ENCODE measurements around the gene KLF11.

Gene KLF11

GRCh38 chr2:10076511-10076910 lies 33.2 kb downstream of the KLF11 start:
- Histone ChIP-seq H3K9me3 (ENCODE audit: control insufficient read depth, insufficient read depth, low read length) (no peaks in the 10 kb centered on the region), H3K36me3 (ENCODE audit: control insufficient read depth, insufficient read depth, low read length) (no peaks in the 10 kb centered on the region), H3K4me1 (ENCODE audit: control insufficient read depth, insufficient read depth, low read length) (peaks cover 2% of the 10 kb centered on the region; the same call in 1 of the 2 replicates), H3K27ac (ENCODE audit: low read length) (no peak overlapping the region), H3K27me3 (ENCODE audit: control insufficient read depth, insufficient read depth, low read length) (peaks cover 13% of the 10 kb centered on the region; the same call in 1 of the 2 replicates), H3K4me3 (ENCODE audit: low read length) (no peak overlapping the region)
- WGBS (ENCODE audit: insufficient coverage, insufficient read length) = no CpG with 5 or more reads among the region's 13 CpGs
- DNase-seq (ENCODE audit: low read depth, low spot score) = no peak

- no CpG with 5 or more reads among the region's 5 CpGs for WGBS (ENCODE audit: insufficient coverage, insufficient read length)
Observed at GRCh38 chr2:10076988-10077527, 33.7 kb downstream of the KLF11 start.

GRCh38 chr2:10078001-10078400 lies 34.7 kb downstream of the KLF11 start:
- peaks cover 13% of the 10 kb centered on the region; the same call in 1 of the 2 replicates for H3K27me3 ChIP-seq (ENCODE audit: control insufficient read depth, insufficient read depth, low read length)
- WGBS (ENCODE audit: insufficient coverage, insufficient read length) = no CpG with 5 or more reads among the region's 7 CpGs

More at GRCh38 chr2:10076988-10077527, 33.7 kb downstream of the KLF11 start:
- H3K27ac ChIP-seq (ENCODE audit: low read length) = no peak overlapping the region
- H3K27me3 ChIP-seq (ENCODE audit: control insufficient read depth, insufficient read depth, low read length) = peaks cover 13% of the 10 kb centered on the region; the same call in 1 of the 2 replicates
- H3K4me3 ChIP-seq (ENCODE audit: low read length) = no peak overlapping the region
- no peaks in the 10 kb centered on the region for H3K36me3 ChIP-seq (ENCODE audit: control insufficient read depth, insufficient read depth, low read length)
- H3K9me3 ChIP-seq (ENCODE audit: control insufficient read depth, insufficient read depth, low read length) = no peaks in the 10 kb centered on the region
- peaks cover 2% of the 10 kb centered on the region; the same call in 1 of the 2 replicates for H3K4me1 ChIP-seq (ENCODE audit: control insufficient read depth, insufficient read depth, low read length)
- DNase-seq (ENCODE audit: low read depth, low spot score) = no peak

GRCh38 chr2:10078704-10079265 lies 35.4 kb downstream of the KLF11 start:
- Histone ChIP-seq H3K9me3 (ENCODE audit: control insufficient read depth, insufficient read depth, low read length) (no peaks in the 10 kb centered on the region), H3K4me1 (ENCODE audit: control insufficient read depth, insufficient read depth, low read length) (peaks cover 2% of the 10 kb centered on the region; the same call in 1 of the 2 replicates), H3K4me3 (ENCODE audit: low read length) (peak overlapping the region; percentile 80; the same call in 1 of the 2 replicates), H3K27me3 (ENCODE audit: control insufficient read depth, insufficient read depth, low read length) (peaks cover 13% of the 10 kb centered on the region; the same call in 1 of the 2 replicates), H3K27ac (ENCODE audit: low read length) (no peak overlapping the region), H3K36me3 (ENCODE audit: control insufficient read depth, insufficient read depth, low read length) (no peaks in the 10 kb centered on the region)
- DNase-seq (ENCODE audit: low read depth, low spot score) = no peak
- no CpG with 5 or more reads among the region's 12 CpGs for WGBS (ENCODE audit: insufficient coverage, insufficient read length)

More at GRCh38 chr2:10078001-10078400, 34.7 kb downstream of the KLF11 start:
- Histone ChIP-seq H3K9me3 (ENCODE audit: control insufficient read depth, insufficient read depth, low read length) (no peaks in the 10 kb centered on the region), H3K36me3 (ENCODE audit: control insufficient read depth, insufficient read depth, low read length) (no peaks in the 10 kb centered on the region), H3K4me1 (ENCODE audit: control insufficient read depth, insufficient read depth, low read length) (peaks cover 2% of the 10 kb centered on the region; the same call in 1 of the 2 replicates), H3K4me3 (ENCODE audit: low read length) (no peak overlapping the region), H3K27ac (ENCODE audit: low read length) (no peak overlapping the region)
- DNase-seq (ENCODE audit: low read depth, low spot score) = no peak

- Histone ChIP-seq H3K4me1 (ENCODE audit: control insufficient read depth, insufficient read depth, low read length) (peaks cover 2% of the 10 kb centered on the region; the same call in 1 of the 2 replicates), H3K27me3 (ENCODE audit: control insufficient read depth, insufficient read depth, low read length) (peaks cover 13% of the 10 kb centered on the region; the same call in 1 of the 2 replicates), H3K36me3 (ENCODE audit: control insufficient read depth, insufficient read depth, low read length) (no peaks in the 10 kb centered on the region), H3K9me3 (ENCODE audit: control insufficient read depth, insufficient read depth, low read length) (no peaks in the 10 kb centered on the region), H3K4me3 (ENCODE audit: low read length) (peak overlapping the region; percentile 80; the same call in 1 of the 2 replicates), H3K27ac (ENCODE audit: low read length) (no peak overlapping the region)
- no peak for DNase-seq (ENCODE audit: low read depth, low spot score)
- no CpG with 5 or more reads among the region's 53 CpGs for WGBS (ENCODE audit: insufficient coverage, insufficient read length)
Observed at GRCh38 chr2:10079266-10079869, 36.0 kb downstream of the KLF11 start.

GRCh38 chr2:10079870-10080535 lies 36.7 kb downstream of the KLF11 start, which contains the start of gene CYS1:
Gene CYS1 (minus strand): TSS chr2:10080411. CDS start chr2:10080223, 188 bp downstream.
- Histone ChIP-seq H3K4me3 (ENCODE audit: low read length) (peak within 1 kb of the TSS; percentile 80), H3K27ac (ENCODE audit: low read length) (no peak within 1 kb of the TSS), H3K27me3 (ENCODE audit: control insufficient read depth, insufficient read depth, low read length) (peaks cover 13% of the 10 kb centered on the region; the same call in 1 of the 2 replicates), H3K4me1 (ENCODE audit: control insufficient read depth, insufficient read depth, low read length) (peaks cover 2% of the 10 kb centered on the region; the same call in 1 of the 2 replicates), H3K36me3 (ENCODE audit: control insufficient read depth, insufficient read depth, low read length) (no peaks in the 10 kb centered on the region), H3K9me3 (ENCODE audit: control insufficient read depth, insufficient read depth, low read length) (no peaks in the 10 kb centered on the region)
- DNase-seq (ENCODE audit: low read depth, low spot score) = no peak
- no CpG with 5 or more reads among the region's 98 CpGs for WGBS (ENCODE audit: insufficient coverage, insufficient read length)

- WGBS (ENCODE audit: insufficient coverage, insufficient read length) = no CpG with 5 or more reads among the region's 45 CpGs
- Histone ChIP-seq H3K27ac (ENCODE audit: low read length) (no peak overlapping the region), H3K27me3 (ENCODE audit: control insufficient read depth, insufficient read depth, low read length) (peaks cover 13% of the 10 kb centered on the region; the same call in 1 of the 2 replicates), H3K4me1 (ENCODE audit: control insufficient read depth, insufficient read depth, low read length) (peaks cover 2% of the 10 kb centered on the region; the same call in 1 of the 2 replicates), H3K4me3 (ENCODE audit: low read length) (peak overlapping the region; percentile 80; the same call in 1 of the 2 replicates), H3K36me3 (ENCODE audit: control insufficient read depth, insufficient read depth, low read length) (no peaks in the 10 kb centered on the region), H3K9me3 (ENCODE audit: control insufficient read depth, insufficient read depth, low read length) (no peaks in the 10 kb centered on the region)
- no peak for DNase-seq (ENCODE audit: low read depth, low spot score)
Observed at GRCh38 chr2:10080536-10081304, 37.4 kb downstream of the KLF11 start.

GRCh38 chr2:10083046-10083445 lies 39.7 kb downstream of the KLF11 start:
- no peaks in the 10 kb centered on the region for H3K36me3 ChIP-seq (ENCODE audit: control insufficient read depth, insufficient read depth, low read length)
- WGBS (ENCODE audit: insufficient coverage, insufficient read length) = no CpG with 5 or more reads among the region's 5 CpGs
- peaks cover 2% of the 10 kb centered on the region; the same call in 1 of the 2 replicates for H3K4me1 ChIP-seq (ENCODE audit: control insufficient read depth, insufficient read depth, low read length)
- no peak overlapping the region for H3K4me3 ChIP-seq (ENCODE audit: low read length)
- peaks cover 12% of the 10 kb centered on the region; the same call in 1 of the 2 replicates for H3K27me3 ChIP-seq (ENCODE audit: control insufficient read depth, insufficient read depth, low read length)
- no peak for DNase-seq (ENCODE audit: low read depth, low spot score)
- no peak overlapping the region for H3K27ac ChIP-seq (ENCODE audit: low read length)
- no peaks in the 10 kb centered on the region for H3K9me3 ChIP-seq (ENCODE audit: control insufficient read depth, insufficient read depth, low read length)

- H3K27ac ChIP-seq (ENCODE audit: low read length) = no peak overlapping the region
- no CpG with 5 or more reads among the region's 13 CpGs for WGBS (ENCODE audit: insufficient coverage, insufficient read length)
- no peaks in the 10 kb centered on the region for H3K36me3 ChIP-seq (ENCODE audit: control insufficient read depth, insufficient read depth, low read length)
- DNase-seq (ENCODE audit: low read depth, low spot score) = no peak
- peaks cover 5% of the 10 kb centered on the region; the same call in 1 of the 2 replicates for H3K27me3 ChIP-seq (ENCODE audit: control insufficient read depth, insufficient read depth, low read length)
- H3K4me1 ChIP-seq (ENCODE audit: control insufficient read depth, insufficient read depth, low read length) = peaks cover 2% of the 10 kb centered on the region; the same call in 1 of the 2 replicates
- no peaks in the 10 kb centered on the region for H3K9me3 ChIP-seq (ENCODE audit: control insufficient read depth, insufficient read depth, low read length)
- no peak overlapping the region for H3K4me3 ChIP-seq (ENCODE audit: low read length)
Observed at GRCh38 chr2:10083692-10084211, 40.4 kb downstream of the KLF11 start.

Data from iPS DF 6.9 (cell line).